Esophagus muscularis mucosa (tissue), 4 donors: ENCODE measurements around the gene TRAPPC10. TPM values are rescaled to one million over a fixed set of nuclear protein-coding genes. Genes with fewer than 3 reads are reported as not detected.

Experiments used
- DNase-seq: peaks from one replicate; pipeline ENCODE4 v3.0.0-alpha.2; 2017; ENCODE audit errors: extremely low spot score
- H3K27ac ChIP-seq, 4 donors: fragments of 200-600 bp; sonication (generic); replicated peaks in 1 of 4; 1 replicate in 3 of 4; 2 replicates in 1 of 4; pipeline ENCODE4 v1.5.1; 2016 to 2019; ENCODE audit warnings: mild to moderate bottlenecking in 1 of 4
- H3K27me3 ChIP-seq, 4 donors: fragments of 200-600 bp; sonication (generic); one replicate each; pipeline versions ENCODE4 v1.5.1 to v1.6.0; 2016 to 2019
- H3K36me3 ChIP-seq, 4 donors: fragments of 200-600 bp; sonication (generic); one replicate each; pipeline ENCODE4 v1.5.1; 2016 to 2019
- H3K4me1 ChIP-seq, 4 donors: fragments of 200-600 bp; sonication (generic); one replicate each; pipeline ENCODE4 v1.5.1; 2016 to 2019
- H3K4me3 ChIP-seq, 4 donors: fragments of 200-600 bp; sonication (generic); 1 replicate in 2 of 4; 2 replicates in 2 of 4; pipeline ENCODE4 v1.5.1; 2016 to 2019; ENCODE audit warnings: mild to moderate bottlenecking in 4 of 4, moderate library complexity in 1 of 4
- H3K9me3 ChIP-seq, 4 donors: fragments of 200-600 bp; sonication (generic); 1 replicate in 3 of 4; 2 replicates in 1 of 4; pipeline ENCODE4 v1.5.1; 2016 to 2019
- CTCF ChIP-seq, 3 experiments: fragments of 200-600 bp in 2 of 3; fragments of 450-650 bp in 1 of 3; sonication (generic) in 2 of 3; IDR thresholded peaks; one replicate each; pipeline ENCODE4 v1.5.1; 2017 to 2019; ENCODE audit warnings: antibody characterized with exemption in 3 of 3, mild to moderate bottlenecking in 2 of 3, moderate library complexity in 1 of 3
- EP300 ChIP-seq: sonication (generic); formaldehyde crosslinking; IDR thresholded peaks from one replicate; pipeline ENCODE4 v1.6.1; 2017; ENCODE audit warnings: antibody characterized with exemption
- POLR2A ChIP-seq: fragments of 450-650 bp; IDR thresholded peaks from one replicate; pipeline ENCODE4 v1.6.1; 2017; ENCODE audit warnings: antibody characterized with exemption, moderate library complexity, mild to moderate bottlenecking, low read depth
- POLR2AphosphoS5 ChIP-seq, 2 donors: sonication (generic); formaldehyde crosslinking; IDR thresholded peaks; one replicate each; pipeline ENCODE4 v1.6.1; 2017; ENCODE audit warnings: antibody characterized with exemption in 2 of 2
- WGBS: methylation state at CpG from one replicate; pipeline ENCODE4 v1.1.5; 2018; 5-methylcytosine and 5-hydroxymethylcytosine counted together
- intact Hi-C: fragments of 100-400 bp; cut with DNase I; formaldehyde crosslinking; loops from one replicate; pipeline ENCODE4 v1.15.1; 2023
- total RNA-seq, 4 donors: library from RNA; depleted of rRNA; stranded (reverse); fragments of >200 nt; gene quantifications; one replicate each; pipeline versions ENCODE4 v1.1.0 to v1.2.1, GENCODE V29; 2016

Gene TRAPPC10
- total RNA-seq, 4 donors from 2014 or later: 14.5 to 35.2 (median 20.5) TPM

- Histone ChIP-seq H3K4me3 (no peak overlapping the region), H3K27me3 (no peaks in the 10 kb centered on the region), H3K36me3 (peaks cover 16 to 71% (median 66%) of the 10 kb centered on the region in 4 donors), H3K4me1 (peaks cover 0 to 8% (median 6%) of the 10 kb centered on the region in 4 donors), H3K27ac (no peak overlapping the region), H3K9me3 (no peaks in the 10 kb centered on the region)
- no peak for DNase-seq
- WGBS: 78% methylated on average over 4 of the region's 26 CpGs
- intact Hi-C loops: no loop called here
- no peak for TF ChIP-seq POLR2A
- TF ChIP-seq POLR2AphosphoS5 (IDR thresholded peaks at IDR 0.05): no peak
- TF ChIP-seq EP300: no peak
- TF ChIP-seq CTCF (IDR thresholded peaks at IDR 0.05): no peak
Measured at GRCh38 chr21:43981151-43981870, 30.8 kb upstream of the TRAPPC10 start.

GRCh38 chr21:43981871-43982210 lies 30.3 kb upstream of the TRAPPC10 start:
- TF ChIP-seq POLR2A: no peak
- no peak for TF ChIP-seq EP300
- no peak for TF ChIP-seq CTCF (IDR thresholded peaks at IDR 0.05)
- no peak for TF ChIP-seq POLR2AphosphoS5 (IDR thresholded peaks at IDR 0.05)
- Histone ChIP-seq H3K27me3 (no peaks in the 10 kb centered on the region), H3K4me1 (peaks cover 0 to 8% (median 6%) of the 10 kb centered on the region in 4 donors), H3K9me3 (no peaks in the 10 kb centered on the region), H3K36me3 (peaks cover 16 to 71% (median 64%) of the 10 kb centered on the region in 4 donors), H3K4me3 (no peak overlapping the region), H3K27ac (no peak overlapping the region)
- DNase-seq: no peak
- intact Hi-C loops: no loop called here
- 77% methylated on average over 12 of the region's 13 CpGs for WGBS

GRCh38 chr21:43982489-43983078 lies 29.5 kb upstream of the TRAPPC10 start:
- Histone ChIP-seq H3K4me1 (peaks cover 4 to 8% (median 7%) of the 10 kb centered on the region in 4 donors), H3K27me3 (no peaks in the 10 kb centered on the region), H3K27ac (no peak overlapping the region), H3K4me3 (no peak overlapping the region), H3K36me3 (peaks cover 16 to 66% (median 58%) of the 10 kb centered on the region in 4 donors), H3K9me3 (no peaks in the 10 kb centered on the region)
- intact Hi-C loops: no loop called here
- 89% methylated on average over 27 of the region's 32 CpGs for WGBS
- DNase-seq: no peak
- no peak for TF ChIP-seq POLR2A

GRCh38 chr21:43983390-43983789 lies 28.7 kb upstream of the TRAPPC10 start:
- Histone ChIP-seq H3K9me3 (no peaks in the 10 kb centered on the region), H3K36me3 (peaks cover 16 to 58% (median 50%) of the 10 kb centered on the region in 4 donors), H3K27me3 (no peaks in the 10 kb centered on the region), H3K4me3 (no peak overlapping the region), H3K4me1 (peaks cover 4 to 8% (median 7%) of the 10 kb centered on the region in 4 donors), H3K27ac (no peak overlapping the region)
- no peak for DNase-seq
- WGBS: 89% methylated on average over 10 of the region's 17 CpGs
- TF ChIP-seq EP300 (no peak), CTCF (IDR thresholded peaks at IDR 0.05) (no peak), POLR2A (no peak), POLR2AphosphoS5 (IDR thresholded peaks at IDR 0.05) (no peak)
- intact Hi-C loops: no loop called here

GRCh38 chr21:43983860-43984420 lies 28.2 kb upstream of the TRAPPC10 start:
- 87% methylated on average over 25 of the region's 25 CpGs for WGBS
- intact Hi-C loops: no loop called here
- H3K4me3 ChIP-seq: no peak overlapping the region

More at GRCh38 chr21:43983860-43984420, 28.2 kb upstream of the TRAPPC10 start:
- Histone ChIP-seq H3K9me3 (no peaks in the 10 kb centered on the region), H3K36me3 (peaks cover 16 to 52% (median 46%) of the 10 kb centered on the region in 4 donors), H3K27me3 (no peaks in the 10 kb centered on the region), H3K4me1 (peaks cover 4 to 8% (median 7%) of the 10 kb centered on the region in 4 donors), H3K27ac (no peak overlapping the region)
- TF ChIP-seq CTCF (IDR thresholded peaks at IDR 0.05) (no peak), POLR2AphosphoS5 (IDR thresholded peaks at IDR 0.05) (no peak), EP300 (no peak), POLR2A (no peak)
- no peak for DNase-seq
